GM12873 (cell line): Measurements from ENCODE around the gene PTP4A2.

ENCODE experiments used
- TF ChIP-seq, protein P1 (sequence below): IDR thresholded peaks from 2 replicates; pipeline ENCODE4 v1.5.1; 2012; ENCODE audit warnings: low read depth, mild to moderate bottlenecking, moderate library complexity, low read length, control low read depth; ENCODE audit not compliant: insufficient read depth; ENCODE audit errors: missing control alignments

Gene PTP4A2

DNA sequence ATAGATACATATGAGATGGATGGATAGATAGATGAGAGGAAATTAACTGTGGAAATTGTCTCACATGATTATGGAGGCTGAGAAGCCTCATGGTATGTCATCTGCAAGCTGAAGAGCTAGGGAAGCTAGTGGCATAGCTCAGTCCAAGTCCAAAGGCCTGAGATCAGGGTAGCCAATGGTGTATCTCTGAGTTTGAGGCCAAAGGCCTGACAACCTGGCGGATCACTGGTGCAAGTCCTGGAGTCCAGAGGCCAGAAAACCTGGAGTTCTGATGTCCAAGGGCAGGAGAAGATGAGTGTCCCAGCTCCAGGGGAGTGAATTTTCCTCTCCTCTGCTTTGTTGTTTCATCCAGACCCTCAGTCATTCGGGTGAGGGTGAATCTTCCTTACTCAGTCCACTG is 78.4 kb downstream of the PTP4A2 start:
- TF ChIP-seq, protein P1, sequence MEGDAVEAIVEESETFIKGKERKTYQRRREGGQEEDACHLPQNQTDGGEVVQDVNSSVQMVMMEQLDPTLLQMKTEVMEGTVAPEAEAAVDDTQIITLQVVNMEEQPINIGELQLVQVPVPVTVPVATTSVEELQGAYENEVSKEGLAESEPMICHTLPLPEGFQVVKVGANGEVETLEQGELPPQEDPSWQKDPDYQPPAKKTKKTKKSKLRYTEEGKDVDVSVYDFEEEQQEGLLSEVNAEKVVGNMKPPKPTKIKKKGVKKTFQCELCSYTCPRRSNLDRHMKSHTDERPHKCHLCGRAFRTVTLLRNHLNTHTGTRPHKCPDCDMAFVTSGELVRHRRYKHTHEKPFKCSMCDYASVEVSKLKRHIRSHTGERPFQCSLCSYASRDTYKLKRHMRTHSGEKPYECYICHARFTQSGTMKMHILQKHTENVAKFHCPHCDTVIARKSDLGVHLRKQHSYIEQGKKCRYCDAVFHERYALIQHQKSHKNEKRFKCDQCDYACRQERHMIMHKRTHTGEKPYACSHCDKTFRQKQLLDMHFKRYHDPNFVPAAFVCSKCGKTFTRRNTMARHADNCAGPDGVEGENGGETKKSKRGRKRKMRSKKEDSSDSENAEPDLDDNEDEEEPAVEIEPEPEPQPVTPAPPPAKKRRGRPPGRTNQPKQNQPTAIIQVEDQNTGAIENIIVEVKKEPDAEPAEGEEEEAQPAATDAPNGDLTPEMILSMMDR = no peak

DNA sequence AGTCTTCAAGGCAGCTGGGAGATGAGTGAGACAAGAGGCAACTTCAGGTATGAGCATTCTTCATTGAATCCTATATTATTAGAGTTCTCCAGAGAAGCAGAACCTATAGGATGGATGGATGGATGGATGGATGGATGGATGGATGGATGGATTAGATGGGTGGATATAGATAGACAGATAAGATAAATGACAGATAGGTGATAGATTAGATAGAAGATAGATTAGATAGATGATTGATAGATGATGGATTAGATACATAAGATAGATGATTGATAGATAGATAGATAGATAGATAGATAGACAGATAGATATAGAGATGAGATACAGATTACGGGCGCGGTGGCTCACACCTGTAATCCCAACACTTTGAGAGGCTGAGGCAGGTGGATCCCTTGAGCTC is 79.1 kb downstream of the PTP4A2 start:
- TF ChIP-seq, protein P1 = no peak

DNA sequence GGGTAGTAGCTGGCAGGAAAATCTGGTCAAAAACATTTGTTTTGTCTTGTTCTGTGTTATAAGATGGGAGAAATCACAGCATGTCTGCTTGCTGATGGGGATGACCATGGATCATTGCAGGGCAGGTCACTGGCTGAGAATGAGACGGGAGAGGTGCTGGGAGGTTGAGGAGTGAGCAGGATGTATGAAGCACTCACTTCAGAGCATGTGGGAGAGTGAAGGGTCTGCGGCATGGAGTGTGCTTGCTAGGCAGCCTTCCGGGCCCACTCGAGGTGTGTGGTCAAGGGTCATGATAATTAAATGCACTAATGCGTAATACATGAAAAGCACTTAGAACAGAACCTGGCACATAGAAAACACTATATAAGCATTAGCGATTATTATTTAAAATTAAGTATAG is 80.3 kb downstream of the PTP4A2 start:
- TF ChIP-seq, protein P1 = no peak
